Measurements from ENCODE around the gene PDHA1.

- TF ChIP-seq EZH2 (IDR thresholded peaks at IDR 0.05; ENCODE audit: borderline replicate concordance, low read length) (no peak), CTCF (IDR thresholded peaks at IDR 0.05; ENCODE audit: low read length) (no peak)
These were observed 40.4 kb upstream of the PDHA1 start for GRCh38 chrX:19303256-19303880.

Measured in OCI-LY1 (cell line).